ENCODE results near the gene MAGEA4. TPM values are rescaled to one million over a fixed set of nuclear protein-coding genes. Genes with fewer than 3 reads are reported as not detected.

The MAGEA4 gene
- polyA plus RNA-seq, 3 donors = not detected

GRCh38 chrX:151921866-151922265 lies 9.2 kb downstream of the MAGEA4 start:
- Histone ChIP-seq H3K4me1 (ENCODE audit: control insufficient read depth in 1 of 2, insufficient read depth in 2 of 2, low read length in 2 of 2) (no peaks in the 10 kb centered on the region), H2AFZ (ENCODE audit: insufficient read depth, low read depth, low read length, poor library complexity, severe bottlenecking) (no peak overlapping the region), H3K27ac (ENCODE audit: low read depth in 1 of 2, low read length in 2 of 2) (no peak overlapping the region), H3K4me3 (replicated peaks in 1 of 3; ENCODE audit: low read depth in 2 of 3, low read length in 3 of 3) (no peak overlapping the region), H3K9ac (ENCODE audit: insufficient read depth, low read length, poor library complexity, severe bottlenecking) (no peak overlapping the region), H4K20me1 (ENCODE audit: insufficient read depth, low read length) (no peaks in the 10 kb centered on the region), H3K79me2 (ENCODE audit: insufficient read depth, low read length) (no peaks in the 10 kb centered on the region), H3K9me3 (replicated peaks in 1 of 2; ENCODE audit: control insufficient read depth in 1 of 2, insufficient read depth in 1 of 2, low read length in 2 of 2) (peaks cover 11 to 28% of the 10 kb centered on the region in 2 donors), H3K36me3 (replicated peaks in 1 of 2; ENCODE audit: control insufficient read depth in 1 of 2, insufficient read depth in 2 of 2, low read length in 2 of 2) (no peaks in the 10 kb centered on the region), H3K4me2 (replicated peaks; ENCODE audit: extremely low read depth, low read length, poor library complexity, severe bottlenecking) (no peak overlapping the region), H3K27me3 (ENCODE audit: control insufficient read depth in 2 of 2, insufficient read depth in 2 of 2, low read length in 2 of 2) (no peaks in the 10 kb centered on the region)
- no peaks in the 10 kb centered on the region for H3K36me3 Mint-ChIP-seq
- no peak for DNase-seq
- H3K27me3 Mint-ChIP-seq (ENCODE audit: low read depth in 3 of 3) = no peaks in the 10 kb centered on the region
- peaks cover 2 to 37% (median 13%) of the 10 kb centered on the region in 7 donors for H3K9me3 Mint-ChIP-seq
- 92% methylated on average over 4 of the region's 5 CpGs for WGBS (ENCODE audit: insufficient coverage)
- intact Hi-C loops (cut with micrococcal nuclease) = no loop called here
- H3K4me3 Mint-ChIP-seq = no peak overlapping the region
- H3K27ac Mint-ChIP-seq = peak overlapping the region in 1 of 7 donors; percentile 8
- no peaks in the 10 kb centered on the region for H3K4me1 Mint-ChIP-seq
- no peak for TF ChIP-seq CTCF (IDR thresholded peaks at IDR 0.05)

- intact Hi-C loops (cut with micrococcal nuclease) = no loop called here
- 94% methylated on average over 3 of the region's 5 CpGs for WGBS (ENCODE audit: insufficient coverage)
- Mint-ChIP-seq H3K4me1 (no peaks in the 10 kb centered on the region), H3K9me3 (peaks cover 2 to 37% (median 13%) of the 10 kb centered on the region in 7 donors), H3K27ac (no peak overlapping the region), H3K36me3 (no peaks in the 10 kb centered on the region), H3K27me3 (ENCODE audit: low read depth in 3 of 3) (no peaks in the 10 kb centered on the region), H3K4me3 (no peak overlapping the region)
- Histone ChIP-seq H2AFZ (ENCODE audit: insufficient read depth, low read depth, low read length, poor library complexity, severe bottlenecking) (no peak overlapping the region), H3K9me3 (replicated peaks in 1 of 2; ENCODE audit: control insufficient read depth in 1 of 2, insufficient read depth in 1 of 2, low read length in 2 of 2) (peaks cover 11 to 28% of the 10 kb centered on the region in 2 donors), H3K4me3 (replicated peaks in 1 of 3; ENCODE audit: low read depth in 2 of 3, low read length in 3 of 3) (no peak overlapping the region), H3K27ac (ENCODE audit: low read depth in 1 of 2, low read length in 2 of 2) (no peak overlapping the region), H3K36me3 (replicated peaks in 1 of 2; ENCODE audit: control insufficient read depth in 1 of 2, insufficient read depth in 2 of 2, low read length in 2 of 2) (no peaks in the 10 kb centered on the region), H4K20me1 (ENCODE audit: insufficient read depth, low read length) (no peaks in the 10 kb centered on the region), H3K27me3 (ENCODE audit: control insufficient read depth in 2 of 2, insufficient read depth in 2 of 2, low read length in 2 of 2) (no peaks in the 10 kb centered on the region), H3K4me2 (replicated peaks; ENCODE audit: extremely low read depth, low read length, poor library complexity, severe bottlenecking) (no peak overlapping the region), H3K79me2 (ENCODE audit: insufficient read depth, low read length) (no peaks in the 10 kb centered on the region), H3K9ac (ENCODE audit: insufficient read depth, low read length, poor library complexity, severe bottlenecking) (no peak overlapping the region), H3K4me1 (ENCODE audit: control insufficient read depth in 1 of 2, insufficient read depth in 2 of 2, low read length in 2 of 2) (no peaks in the 10 kb centered on the region)
- TF ChIP-seq CTCF (IDR thresholded peaks at IDR 0.05) = no peak
- DNase-seq = no peak
Observed at GRCh38 chrX:151922692-151923091, 10.0 kb downstream of the MAGEA4 start.

Measured in CD14-positive monocyte (primary cell).